HG02571 (cell line): ENCODE data around the gene EPHA6.

Experiments
- ATAC-seq: cut with Tn5 transposase; IDR thresholded peaks from one replicate; pipeline ENCODE4 v1.9.1; 2021; ENCODE audit warnings: mild to moderate bottlenecking, moderate library complexity; ENCODE audit not compliant: unreplicated experiment

The EPHA6 gene

DNA sequence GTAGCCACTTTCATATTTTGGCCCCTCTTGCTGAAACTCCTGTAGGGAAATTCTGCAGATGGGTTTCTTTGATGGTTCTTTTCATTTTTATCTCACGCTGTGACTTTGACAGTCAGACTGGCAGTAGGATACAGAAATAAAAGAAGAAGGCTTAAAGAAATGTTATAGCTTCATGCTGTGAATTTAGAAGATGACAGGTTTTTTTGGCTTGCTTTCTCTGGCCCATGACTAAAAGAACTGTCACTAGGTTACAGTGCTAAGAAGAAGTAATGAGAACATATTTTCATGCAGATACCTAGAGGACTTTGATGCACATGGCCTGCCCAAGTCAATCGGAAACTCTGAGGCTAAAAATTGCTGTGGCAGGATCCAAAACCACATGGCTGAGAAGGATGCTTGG is 334.5 kb downstream of the EPHA6 start:
- ATAC-seq, result no peak

DNA sequence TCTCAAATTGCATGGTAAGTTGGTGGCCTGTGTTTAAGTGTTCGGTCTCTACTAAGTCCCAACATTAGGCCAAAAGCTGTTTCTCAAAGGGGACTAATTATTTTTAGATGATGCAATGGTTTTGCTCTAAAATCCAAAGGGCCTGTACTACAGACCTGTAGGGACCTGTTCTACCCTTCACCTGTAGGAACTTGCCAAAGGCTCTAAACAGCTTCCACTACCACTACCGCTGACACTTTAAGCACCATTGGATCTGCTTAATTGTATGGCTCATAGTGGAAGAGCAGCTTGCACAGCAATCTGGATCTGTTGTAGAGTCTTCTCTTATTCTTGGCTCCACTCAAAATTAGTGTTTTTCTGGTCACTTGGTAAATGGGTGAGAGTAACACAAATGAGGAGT is 346.8 kb downstream of the EPHA6 start:
- ATAC-seq, result no peak

DNA sequence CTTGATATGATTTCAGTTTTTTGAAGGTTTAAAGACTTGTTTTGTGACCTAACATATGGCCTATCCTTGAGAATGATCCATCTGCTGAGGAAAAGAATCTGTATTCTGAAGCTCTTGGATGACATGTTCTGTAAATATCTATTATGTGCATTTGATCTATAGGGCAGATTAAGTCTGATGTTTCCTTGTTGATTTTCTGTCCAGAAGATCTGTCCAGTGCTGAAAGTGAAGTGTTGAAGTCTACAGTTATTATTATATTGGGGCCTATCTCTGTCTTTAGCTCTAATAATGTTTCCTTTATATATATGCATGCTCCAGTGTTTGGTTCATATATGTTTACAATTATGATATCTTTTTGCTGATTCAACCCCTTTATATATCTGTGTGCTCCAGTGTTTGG is 362.8 kb downstream of the EPHA6 start:
- ATAC-seq, result no peak

DNA sequence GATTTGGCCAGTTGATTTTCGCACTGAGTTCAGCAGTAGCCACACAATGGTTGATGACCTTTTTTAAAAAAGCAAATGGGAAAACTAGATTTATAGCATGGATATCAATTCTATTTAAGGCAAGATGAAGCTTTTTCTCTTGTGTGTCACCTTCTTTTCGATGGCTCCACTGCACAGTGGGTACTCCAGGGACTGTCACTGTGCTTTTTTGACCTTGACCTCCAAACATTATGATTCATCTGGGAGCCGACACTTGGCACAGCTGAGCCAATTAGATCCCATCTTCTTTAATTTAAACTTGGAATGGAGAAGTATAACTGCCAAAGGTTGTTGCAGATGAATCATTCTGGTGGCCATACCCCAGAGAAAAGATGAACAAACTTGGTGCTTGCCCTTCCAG is 367.3 kb downstream of the EPHA6 start:
- ATAC-seq, result no peak

DNA sequence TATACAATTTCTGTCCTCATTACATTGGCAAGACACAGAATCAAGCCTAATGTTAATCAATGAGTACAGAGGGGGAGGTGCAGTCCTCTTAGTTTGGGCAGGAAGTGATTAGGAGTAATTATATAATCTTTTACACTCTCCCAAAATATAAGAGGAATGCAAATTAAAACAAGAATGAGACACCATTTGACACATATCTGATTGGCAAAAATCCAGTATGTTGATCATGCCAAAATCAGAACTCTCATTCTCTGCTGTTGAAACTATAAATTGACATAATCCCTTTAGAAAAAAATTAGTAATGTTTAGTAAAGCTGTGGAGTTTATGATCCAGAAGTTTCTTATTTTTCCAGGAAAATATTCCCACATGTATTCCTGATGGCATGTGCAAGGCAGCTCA is 373.4 kb downstream of the EPHA6 start:
- ATAC-seq, result no peak

DNA sequence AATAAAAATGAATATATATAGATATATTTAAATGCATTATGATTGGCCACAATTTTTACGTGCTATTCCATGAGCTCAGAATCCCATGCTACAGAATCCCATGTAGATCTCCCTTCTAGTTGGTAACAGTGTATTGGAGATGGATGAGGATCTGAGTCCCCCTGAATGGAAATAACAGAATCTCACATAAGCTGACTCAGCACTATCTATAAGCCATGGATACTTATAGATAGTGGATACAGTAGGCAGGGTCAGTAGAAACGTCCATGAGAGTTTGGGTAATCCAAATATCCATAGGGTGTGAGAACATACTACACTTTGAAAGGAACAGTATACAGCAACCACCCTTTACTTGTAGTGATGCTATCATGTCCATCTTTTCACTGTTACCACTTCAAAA is 375.4 kb downstream of the EPHA6 start:
- ATAC-seq, result no peak

DNA sequence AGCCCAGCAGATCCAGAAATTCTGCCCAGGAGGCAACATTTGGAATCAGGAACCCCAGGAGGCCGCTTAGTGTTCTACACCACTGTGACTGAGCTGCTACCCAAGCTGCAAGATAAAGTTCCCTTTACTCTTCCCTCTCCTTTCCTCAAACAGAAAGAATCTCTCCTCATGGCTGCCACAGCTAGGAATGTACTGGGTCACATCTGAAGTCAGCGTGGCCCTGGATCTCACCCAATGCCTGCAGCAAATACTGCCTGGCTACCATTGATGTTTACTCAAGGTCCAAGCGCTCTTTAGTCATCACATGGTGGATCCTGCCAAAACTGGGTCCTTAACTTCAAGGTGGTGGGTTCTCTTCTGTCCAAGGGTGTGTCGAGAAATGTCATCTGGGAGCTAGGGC is 382.7 kb downstream of the EPHA6 start:
- ATAC-seq, result no peak

DNA sequence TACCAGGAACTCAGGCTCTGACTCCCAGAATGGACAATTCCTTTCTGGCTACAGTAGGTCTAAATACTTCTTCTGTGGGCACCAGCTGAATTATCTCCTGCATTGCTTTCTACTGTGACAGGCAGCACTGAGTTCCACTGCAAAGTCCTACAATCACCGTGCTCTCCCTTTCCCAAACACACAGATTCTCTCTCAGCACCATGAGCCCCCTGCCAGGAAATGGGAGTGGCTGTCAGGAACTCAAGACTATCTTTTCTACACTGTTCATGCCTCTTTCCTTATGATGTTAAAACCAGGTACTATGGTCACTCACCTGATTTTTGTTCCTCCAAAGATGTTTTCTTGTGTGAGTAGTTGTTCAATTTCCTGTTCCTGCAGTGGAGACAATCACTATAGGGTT is 383.4 kb downstream of the EPHA6 start:
- ATAC-seq, result no peak

DNA sequence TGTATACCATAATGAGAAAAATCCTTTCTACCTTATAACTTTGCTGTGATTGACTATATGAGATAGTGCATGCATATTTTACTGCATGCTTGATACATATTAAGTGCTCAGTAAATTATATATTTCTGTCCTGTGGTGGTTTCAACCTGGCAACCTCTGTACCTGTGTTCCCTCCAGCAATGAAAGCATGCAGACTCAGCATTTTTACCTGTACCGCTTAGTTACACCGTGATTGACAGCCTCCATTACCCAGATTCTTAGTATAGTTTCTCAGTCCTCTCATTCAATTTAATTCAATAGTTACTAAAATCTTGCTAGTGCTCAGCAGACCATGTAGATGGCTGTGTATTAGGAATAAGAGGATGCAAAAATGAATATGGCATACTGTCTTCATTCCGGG is 386.0 kb downstream of the EPHA6 start:
- ATAC-seq, result no peak

DNA sequence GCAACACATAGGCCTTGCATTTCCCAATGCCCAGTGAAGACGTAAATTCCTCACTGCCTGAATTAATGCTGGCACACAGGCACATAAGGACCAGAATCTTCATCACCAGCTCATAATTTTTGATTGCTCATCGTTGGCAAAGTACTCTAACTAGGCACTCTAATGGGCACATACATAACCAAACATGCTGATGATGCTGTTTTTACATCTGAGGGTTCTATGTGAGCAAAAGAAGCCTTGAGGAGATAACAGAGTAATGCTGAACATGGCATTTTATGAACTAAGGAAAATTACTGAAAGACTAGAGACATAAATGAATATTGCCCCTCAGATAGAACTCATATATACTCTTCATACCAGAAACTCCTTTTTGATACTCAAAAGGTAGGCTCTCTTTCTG is 387.4 kb downstream of the EPHA6 start:
- no peak for ATAC-seq

DNA sequence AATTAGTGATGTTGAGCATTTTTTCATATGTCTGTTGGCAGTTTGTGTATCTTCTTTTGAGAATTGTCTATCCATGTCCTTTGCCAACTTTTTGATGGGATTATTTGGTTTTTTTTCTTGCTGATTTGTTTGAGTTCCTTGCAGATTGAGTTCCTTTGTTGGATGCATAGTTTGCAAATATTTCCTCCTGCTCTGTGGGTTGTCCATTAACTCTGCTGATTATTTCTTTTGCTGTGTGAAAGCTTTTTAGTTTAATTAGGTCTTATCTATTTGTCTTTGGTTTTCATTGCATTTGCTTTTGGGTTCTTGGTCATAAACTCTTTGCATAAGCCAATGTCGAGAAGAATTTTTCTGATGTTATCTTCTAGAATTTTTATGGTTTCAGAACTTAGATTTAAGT is 414.6 kb downstream of the EPHA6 start:
- ATAC-seq, result no peak

DNA sequence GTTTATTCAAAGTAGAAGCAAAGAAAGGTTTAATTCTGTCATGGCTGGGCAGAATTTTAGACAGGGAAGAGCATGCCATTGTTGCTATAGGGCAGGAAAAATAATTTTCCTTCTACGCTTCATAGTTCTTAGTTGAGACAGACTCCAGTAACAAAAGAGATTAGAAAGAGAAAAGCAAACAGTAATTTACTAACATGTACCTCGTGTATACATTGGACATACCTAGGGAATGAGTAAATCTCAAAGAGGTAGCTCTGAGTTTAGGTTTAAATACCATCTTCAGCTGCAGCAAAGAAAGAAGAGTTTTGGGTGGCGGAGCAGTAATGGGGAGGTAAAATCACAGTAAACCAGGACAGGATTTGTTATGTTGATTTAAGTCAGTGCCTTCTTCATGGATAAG is 416.1 kb downstream of the EPHA6 start:
- ATAC-seq, result no peak

DNA sequence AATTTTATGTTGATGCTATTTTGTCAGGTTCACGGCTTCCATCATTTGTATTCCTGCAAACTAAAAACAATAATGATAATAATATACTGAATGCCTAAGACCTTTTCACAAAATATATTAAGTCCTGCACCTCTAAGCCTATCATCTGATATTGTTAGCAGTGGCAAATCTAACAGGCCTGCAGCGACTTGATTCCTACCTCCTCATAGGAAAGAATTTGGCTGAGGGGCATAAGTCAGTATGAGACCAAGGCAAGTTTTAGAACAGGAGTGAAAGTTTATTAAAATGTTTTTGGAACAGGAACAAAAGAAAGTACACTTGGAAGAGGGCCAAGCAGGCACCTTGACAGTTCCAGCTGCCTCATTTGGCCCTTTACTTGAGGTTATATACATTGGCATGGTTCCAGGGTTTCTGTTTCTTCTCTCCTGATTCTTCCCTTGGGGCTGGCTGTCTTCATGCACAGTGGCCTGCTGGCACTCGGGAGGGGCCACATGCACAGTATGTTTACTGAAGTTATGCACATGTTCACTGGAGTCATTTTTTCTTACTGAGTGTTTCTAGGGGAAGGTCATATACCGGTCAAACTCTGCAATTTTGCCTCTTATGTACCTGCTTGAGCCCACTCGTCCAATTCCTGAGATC is 418.1 kb downstream of the EPHA6 start:
- ATAC-seq, result no peak

DNA sequence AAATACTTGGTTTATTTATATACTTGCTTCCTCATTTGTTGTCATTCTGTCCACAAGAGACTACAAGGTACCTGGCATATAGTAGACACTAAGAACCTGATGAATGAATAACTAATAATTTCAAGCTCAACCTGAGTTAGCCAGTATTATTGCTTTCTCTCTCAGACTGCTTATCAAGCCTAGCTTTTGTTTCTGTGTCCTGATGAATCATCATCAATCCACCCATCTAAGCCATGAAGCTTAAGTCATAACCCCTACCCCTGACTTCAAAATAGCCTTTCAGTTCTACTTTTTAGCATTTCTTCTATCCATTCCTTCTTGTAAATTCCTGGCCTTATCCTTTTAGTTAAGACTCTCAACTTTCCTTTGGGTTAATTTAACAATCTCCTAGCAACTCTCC is 420.8 kb downstream of the EPHA6 start:
- no peak for ATAC-seq

DNA sequence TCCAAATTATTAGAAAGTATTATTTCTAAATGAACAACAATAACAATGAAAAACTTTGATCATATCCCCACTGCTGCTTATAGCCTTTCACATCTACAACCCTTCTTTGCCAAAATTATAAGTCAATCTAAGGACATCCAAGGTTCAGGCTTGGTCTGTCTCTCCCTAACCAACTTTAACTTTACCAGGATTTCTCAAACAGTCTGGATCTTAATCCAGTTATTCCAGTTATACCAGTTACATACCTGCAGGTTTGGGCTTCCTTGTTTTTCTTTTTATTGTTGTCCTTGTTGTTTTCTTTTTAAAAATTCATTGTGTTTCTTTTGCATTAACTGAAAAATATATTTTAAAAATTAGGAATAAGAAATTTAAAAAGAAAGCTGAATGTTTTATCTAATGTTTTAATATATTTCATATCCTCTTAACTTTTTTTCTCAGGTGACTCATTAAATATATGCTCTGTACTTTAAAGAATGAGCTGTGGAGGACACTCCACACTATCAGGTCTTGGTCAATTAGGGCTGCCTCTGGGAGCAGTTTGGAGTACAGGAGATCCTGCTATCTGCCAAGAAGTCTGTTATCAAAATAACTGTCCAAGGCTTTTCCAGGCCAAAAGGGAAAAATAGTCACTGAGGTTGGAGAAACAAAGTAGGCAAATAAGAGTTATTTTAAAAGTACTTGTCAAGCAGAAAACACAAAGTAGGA is 421.4 kb downstream of the EPHA6 start:
- no peak for ATAC-seq

DNA sequence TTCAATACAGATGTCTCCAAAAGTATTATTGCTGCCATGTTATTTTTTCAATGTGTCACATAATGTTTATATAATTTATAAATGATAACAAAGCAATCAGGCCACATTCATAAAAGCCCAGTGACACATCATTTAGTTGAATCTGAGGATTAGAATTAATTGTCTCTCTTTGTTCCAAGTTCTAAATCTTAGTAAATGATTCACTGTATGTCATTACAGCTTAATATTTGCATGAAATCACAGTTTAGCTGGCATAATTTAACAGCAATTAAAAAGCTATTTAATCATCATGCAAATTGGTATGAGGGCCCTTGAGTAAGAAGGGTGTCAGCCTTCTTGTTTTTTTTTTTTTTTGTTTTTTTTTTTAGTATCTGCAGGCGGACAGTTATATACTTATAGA is 427.0 kb downstream of the EPHA6 start:
- no peak for ATAC-seq

DNA sequence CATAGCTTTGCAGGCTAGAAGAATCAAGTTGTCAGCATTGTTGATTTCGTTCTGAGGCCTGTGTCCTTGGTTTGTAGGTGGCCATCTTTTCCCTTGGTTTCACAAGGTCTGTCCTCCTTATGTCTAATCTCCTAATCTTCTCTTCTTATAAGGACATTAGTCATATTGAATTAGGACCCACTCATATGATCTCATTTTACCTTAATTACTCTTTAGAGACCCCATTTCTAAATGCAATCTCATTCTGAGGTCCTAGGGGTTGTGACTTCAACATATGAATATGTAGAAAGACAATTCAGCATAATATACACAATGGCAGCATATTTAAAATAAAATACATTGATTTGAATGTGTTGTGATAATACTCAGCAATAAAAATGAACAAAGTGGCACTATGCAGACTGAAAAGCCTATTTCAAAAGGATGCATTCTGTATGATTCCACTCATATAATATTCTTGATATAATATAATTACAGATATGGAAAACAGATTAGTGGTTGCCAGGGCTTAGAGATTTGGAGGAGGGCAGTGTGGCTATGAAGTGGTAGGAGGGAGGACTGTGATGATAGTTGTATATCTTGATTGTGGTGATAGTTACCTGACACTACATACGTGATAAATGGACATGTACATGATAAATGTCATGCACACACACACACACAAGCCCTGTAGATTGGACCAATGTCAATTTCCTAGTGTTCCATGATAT is 431.0 kb downstream of the EPHA6 start:
- ATAC-seq, result no peak

DNA sequence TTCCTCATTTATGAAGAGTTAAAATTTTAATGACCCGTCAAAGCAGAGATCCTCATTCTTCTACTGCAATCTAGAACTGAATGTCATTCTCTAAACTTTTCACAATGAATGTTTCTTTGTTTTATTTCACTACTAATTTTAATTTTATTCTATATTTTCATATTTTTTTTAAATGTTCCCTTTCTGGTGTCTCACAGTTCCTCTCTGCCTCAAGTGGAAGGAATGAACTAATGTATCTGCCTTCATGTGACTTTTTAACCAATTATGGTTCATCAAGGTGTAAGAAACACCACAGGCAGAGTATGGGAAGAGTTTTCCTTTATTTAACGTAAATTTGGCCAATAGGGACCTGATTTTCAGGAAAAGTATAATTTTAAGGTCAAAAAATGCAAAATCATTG is 441.7 kb downstream of the EPHA6 start:
- ATAC-seq, result no peak

DNA sequence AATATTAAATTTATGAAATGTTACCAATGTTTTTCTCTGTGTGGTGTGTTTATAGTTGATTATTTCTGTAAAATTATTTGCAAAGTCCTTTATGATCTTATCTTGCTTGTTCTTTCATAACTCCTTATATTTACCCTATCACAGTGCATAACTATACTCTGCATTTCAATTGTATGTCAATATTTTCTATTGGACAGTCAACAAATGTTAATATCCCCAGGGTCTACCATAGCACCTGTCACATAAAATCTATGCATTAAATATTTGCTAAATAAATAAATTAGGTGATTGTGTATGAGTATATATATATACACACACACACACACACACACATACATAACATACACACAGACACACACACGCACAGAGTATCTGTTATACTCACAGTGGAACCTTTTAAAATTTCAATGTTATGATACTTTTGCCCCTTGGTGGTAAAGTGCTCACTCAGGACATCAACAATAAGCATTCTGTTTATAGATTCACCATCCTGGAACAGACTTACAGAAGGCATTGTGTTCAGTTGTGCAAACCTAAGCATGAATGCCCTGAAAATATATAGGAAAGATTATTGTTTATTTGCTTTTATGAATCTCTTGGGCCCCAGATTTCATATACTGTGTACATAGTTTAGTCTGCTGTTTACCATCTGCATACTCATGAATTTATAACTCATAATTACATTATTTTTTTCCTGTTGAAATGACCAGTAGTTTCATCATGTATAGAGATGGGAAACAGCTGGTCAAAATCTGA is 443.7 kb downstream of the EPHA6 start:
- no peak for ATAC-seq

DNA sequence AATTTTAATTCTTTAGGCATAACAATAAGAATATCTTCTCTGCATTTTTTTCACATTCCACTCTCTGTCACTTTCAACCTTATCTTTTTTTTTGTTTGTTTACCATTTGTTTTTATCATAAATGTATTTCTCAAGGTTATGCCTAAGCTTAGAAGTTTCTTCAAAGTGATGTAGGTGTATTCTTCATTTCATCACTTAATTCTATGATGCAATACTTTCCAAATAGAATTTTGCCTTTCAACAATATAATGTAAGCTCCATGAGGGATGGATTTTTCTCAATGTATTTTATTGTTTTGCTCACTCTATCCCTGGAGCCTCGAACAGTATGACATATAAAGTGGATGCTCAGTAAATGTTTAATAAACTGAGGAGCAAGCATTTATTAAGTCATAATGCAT is 444.9 kb downstream of the EPHA6 start:
- no peak for ATAC-seq

DNA sequence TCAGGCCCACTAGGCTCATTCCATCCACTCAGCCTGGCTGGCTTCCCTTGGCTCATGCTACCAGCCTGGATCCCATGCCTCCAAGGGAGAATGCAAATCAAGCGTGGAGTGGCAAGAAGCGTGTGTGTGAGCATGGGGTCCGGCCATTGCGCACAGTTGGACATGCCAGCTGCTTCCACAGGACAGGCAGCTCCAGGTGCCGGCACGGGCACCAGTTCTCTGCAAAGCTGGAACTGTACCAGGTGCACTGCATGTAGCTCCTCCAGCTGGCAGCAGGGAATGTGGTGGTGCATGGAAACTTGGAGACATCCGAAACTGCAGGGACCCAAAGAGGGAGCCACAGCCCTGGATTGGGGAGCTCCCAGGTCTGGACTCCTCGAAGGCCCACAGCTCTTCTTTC is 449.8 kb downstream of the EPHA6 start:
- ATAC-seq, result no peak
